Right lobe of liver (tissue), 6 donors: Measurements from ENCODE around the gene PRRG1. TPM values are rescaled to one million over a fixed set of nuclear protein-coding genes. Genes with fewer than 3 reads are reported as not detected.

ENCODE experiments used
- ATAC-seq, 4 donors: fragments of 200-7000 bp; cut with Tn5 transposase; one replicate each; pipeline ENCODE4 v1.9.1; 2020; ENCODE audit warnings: mild to moderate bottlenecking in 4 of 4, moderate library complexity in 4 of 4
- DNase-seq, 3 donors: peaks; one replicate each; pipeline ENCODE4 v3.0.0-alpha.2; 2020
- H3K27ac ChIP-seq, 3 donors: fragments of 200-600 bp; one replicate each; pipeline ENCODE4 v1.8.0; 2022
- H3K27me3 ChIP-seq, 2 donors: fragments of 200-600 bp; one replicate each; pipeline ENCODE4 v1.8.0; 2022
- H3K36me3 ChIP-seq, 4 donors: fragments of 200-600 bp; sonication (generic) in 1 of 4; one replicate each; pipeline versions ENCODE4 v1.5.1 to v1.8.0; 2017 to 2022; ENCODE audit warnings: control low read depth in 1 of 4
- H3K4me1 ChIP-seq, 4 donors: fragments of 200-600 bp; sonication (generic) in 1 of 4; one replicate each; pipeline versions ENCODE4 v1.5.1 to v1.8.0; 2017 to 2022; ENCODE audit warnings: control low read depth in 1 of 4
- H3K4me3 ChIP-seq, 3 donors: fragments of 200-600 bp; one replicate each; pipeline ENCODE4 v1.8.0; 2022
- H3K9me3 ChIP-seq, 4 donors: fragments of 200-600 bp; sonication (generic) in 1 of 4; one replicate each; pipeline versions ENCODE4 v1.5.1 to v1.8.0; 2017 to 2022; ENCODE audit warnings: control low read depth in 1 of 4
- POLR2A ChIP-seq: fragments of 450-650 bp; IDR thresholded peaks from one replicate; pipeline ENCODE4 v1.6.1; 2017; ENCODE audit warnings: antibody characterized with exemption, mild to moderate bottlenecking
- WGBS: methylation state at CpG from one replicate; pipeline ENCODE4 v1.1.6; 2018; ENCODE audit warnings: low coverage, low lambda C conversion rate; ENCODE audit not compliant: insufficient coverage; ENCODE audit errors: missing lambda C conversion rate; 5-methylcytosine and 5-hydroxymethylcytosine counted together
- intact Hi-C, 2 donors: fragments of 100-400 bp; cut with DNase I; formaldehyde crosslinking; loops; one replicate each; pipeline versions ENCODE4 v1.11.2 to v1.14.1; 2022
- total RNA-seq, 6 experiments: library from RNA; depleted of rRNA in 2 of 6; stranded (reverse); fragments of >200 nt in 2 of 6; fragmentation: NEBNext Ultra II Directional in 3 of 6; extraction: Animal tissue kit (Norgen Biotek cat#: 25700) in 3 of 6; gene quantifications; one replicate each; pipeline versions ENCODE4 v1.1.0 to v1.2.4, GENCODE V29; 2016 to 2023
- TF ChIP-seq, protein P1 (sequence below), 4 donors: fragments of 200-600 bp in 3 of 4; fragments of 450-650 bp in 1 of 4; IDR thresholded peaks; one replicate each; pipeline versions ENCODE4 v1.5.1 to v1.8.0; 2016 to 2022; ENCODE audit warnings: antibody characterized with exemption in 4 of 4, mild to moderate bottlenecking in 2 of 4
- donor health status: DM: no; HTN: yes; CAD: no.
- donor health status: DM: no; HTN: no; CAD: no.
- donor health status: DM: no; HTN: no; CAD: no.
- donor health status: DM: no; HTN: yes; CAD: no.
- donor health status: DM: no; HTN: yes; CAD: no.

The PRRG1 gene
- total RNA-seq, 6 experiments from 2014 or later: 3.6 to 9.7 (median 6.5) TPM

DNA sequence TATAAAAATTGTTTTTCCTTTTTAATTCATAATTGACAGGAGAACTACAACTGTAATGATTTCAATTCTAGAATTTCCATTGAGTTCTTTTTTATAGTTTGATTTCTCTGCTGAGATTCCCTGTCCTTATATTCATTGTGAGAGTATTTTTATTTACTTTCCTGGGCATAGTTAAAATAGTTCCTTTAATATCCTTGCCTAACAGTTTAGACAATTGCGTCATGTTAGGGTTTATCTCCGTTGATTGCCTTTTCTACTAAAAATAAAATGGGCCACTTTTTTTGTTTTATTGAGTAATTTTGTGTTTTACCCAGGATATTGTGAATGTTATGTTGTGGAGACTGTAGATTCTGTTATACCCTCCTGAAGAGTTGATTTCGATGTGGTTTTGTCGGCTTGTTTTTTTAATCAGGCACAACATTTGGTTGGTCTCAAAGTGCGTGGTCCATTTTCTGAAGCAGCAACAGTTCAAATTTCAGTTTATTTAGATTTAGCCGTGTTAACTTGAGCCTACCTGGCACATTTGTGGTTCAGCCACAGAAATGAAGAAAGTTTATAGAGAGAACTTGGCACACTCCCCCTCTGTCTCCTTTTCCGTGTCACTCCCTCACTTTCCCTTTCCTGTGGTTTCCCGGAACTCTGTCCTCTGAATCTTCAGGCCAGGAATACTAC lies 16.0 kb upstream of the PRRG1 start:
- Histone ChIP-seq H3K9me3 (no peaks in the 10 kb centered on the region), H3K36me3 (no peaks in the 10 kb centered on the region), H3K4me1 (no peaks in the 10 kb centered on the region), H3K4me3 (peak overlapping the region in 2 of 3 donors; percentile 33 to 34), H3K27ac (peak overlapping the region in 2 of 3 donors; percentile 61 to 70), H3K27me3 (no peaks in the 10 kb centered on the region)
- TF ChIP-seq, protein P1, sequence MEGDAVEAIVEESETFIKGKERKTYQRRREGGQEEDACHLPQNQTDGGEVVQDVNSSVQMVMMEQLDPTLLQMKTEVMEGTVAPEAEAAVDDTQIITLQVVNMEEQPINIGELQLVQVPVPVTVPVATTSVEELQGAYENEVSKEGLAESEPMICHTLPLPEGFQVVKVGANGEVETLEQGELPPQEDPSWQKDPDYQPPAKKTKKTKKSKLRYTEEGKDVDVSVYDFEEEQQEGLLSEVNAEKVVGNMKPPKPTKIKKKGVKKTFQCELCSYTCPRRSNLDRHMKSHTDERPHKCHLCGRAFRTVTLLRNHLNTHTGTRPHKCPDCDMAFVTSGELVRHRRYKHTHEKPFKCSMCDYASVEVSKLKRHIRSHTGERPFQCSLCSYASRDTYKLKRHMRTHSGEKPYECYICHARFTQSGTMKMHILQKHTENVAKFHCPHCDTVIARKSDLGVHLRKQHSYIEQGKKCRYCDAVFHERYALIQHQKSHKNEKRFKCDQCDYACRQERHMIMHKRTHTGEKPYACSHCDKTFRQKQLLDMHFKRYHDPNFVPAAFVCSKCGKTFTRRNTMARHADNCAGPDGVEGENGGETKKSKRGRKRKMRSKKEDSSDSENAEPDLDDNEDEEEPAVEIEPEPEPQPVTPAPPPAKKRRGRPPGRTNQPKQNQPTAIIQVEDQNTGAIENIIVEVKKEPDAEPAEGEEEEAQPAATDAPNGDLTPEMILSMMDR (IDR thresholded peaks at IDR 0.05): no peak
- TF ChIP-seq POLR2A: peak; percentile 27
- ATAC-seq (peak; percentile 77 to 96 (median 84)), DNase-seq (peak in 1 of 3 donors; percentile 50)
- intact Hi-C loops: no loop called here
- 29% methylated on average over 8 of the region's 8 CpGs for WGBS

GRCh38 chrX:37347420-37347819 lies 1.7 kb upstream of the PRRG1 start:
- Histone ChIP-seq H3K36me3 (no peaks in the 10 kb centered on the region), H3K4me1 (peaks cover 0 to 4% (median under 1%) of the 10 kb centered on the region in 4 donors), H3K9me3 (no peaks in the 10 kb centered on the region), H3K4me3 (no peak overlapping the region), H3K27me3 (no peaks in the 10 kb centered on the region), H3K27ac (no peak overlapping the region)
- ATAC-seq (peak in 2 of 4 donors; percentile 12 to 25), DNase-seq (no peak)
- 50% methylated on average over 1 of the region's 1 CpG for WGBS
- peak; percentile 17 for TF ChIP-seq POLR2A
- TF ChIP-seq, protein P1 (IDR thresholded peaks at IDR 0.05): no peak
- intact Hi-C loops: no loop called here

GRCh38 chrX:37348231-37348970 lies 763 bp upstream of the PRRG1 start:
- 22% methylated on average over 11 of the region's 11 CpGs for WGBS
- H3K36me3 ChIP-seq: no peaks in the 10 kb centered on the region
- H3K4me1 ChIP-seq: peaks cover 0 to 4% (median under 1%) of the 10 kb centered on the region in 4 donors
- H3K27ac ChIP-seq: peak overlapping the region; percentile 34 to 69 (median 59)
- H3K9me3 ChIP-seq: no peaks in the 10 kb centered on the region
- H3K4me3 ChIP-seq: peak overlapping the region; percentile 34 to 62 (median 49)
- DNase-seq (no peak), ATAC-seq (peak; percentile 17 to 34 (median 24))
- no peak for TF ChIP-seq POLR2A
- TF ChIP-seq, protein P1 (IDR thresholded peaks at IDR 0.05): no peak
- no peaks in the 10 kb centered on the region for H3K27me3 ChIP-seq
- intact Hi-C loops: no loop called here

DNA sequence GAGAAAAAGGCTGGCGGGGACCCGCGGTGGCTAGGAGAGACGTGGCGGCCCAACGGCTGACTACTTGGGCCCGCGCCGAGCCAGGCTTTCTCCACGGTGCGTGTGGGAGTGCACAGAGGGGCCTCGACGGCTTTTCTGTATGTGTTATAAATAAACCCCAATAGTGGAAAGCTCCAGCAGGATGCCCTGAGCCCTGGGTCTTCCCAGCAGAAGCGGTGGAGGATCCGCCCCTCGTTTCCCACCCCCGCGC lies 268 bp upstream of the PRRG1 start:
- H3K36me3 ChIP-seq: no peaks in the 10 kb centered on the region
- WGBS: 19% methylated on average over 14 of the region's 18 CpGs
- TF ChIP-seq, protein P1 (IDR thresholded peaks at IDR 0.05): no peak
- no peak for TF ChIP-seq POLR2A
- intact Hi-C loops: no loop called here
- DNase-seq (no peak), ATAC-seq (no peak)
- no peaks in the 10 kb centered on the region for H3K9me3 ChIP-seq
- no peaks in the 10 kb centered on the region for H3K27me3 ChIP-seq
- H3K4me3 ChIP-seq: peak overlapping the region; percentile 34 to 62 (median 49)
- peak overlapping the region; percentile 34 to 69 (median 59) for H3K27ac ChIP-seq
- peaks cover 0 to 4% (median under 1%) of the 10 kb centered on the region in 4 donors for H3K4me1 ChIP-seq
